ENCODE results near the gene ZNF488.

GRCh38 chr10:47339759-47340607 is 44.1 kb downstream of the ZNF488 start:
- TF ChIP-seq POLR2AphosphoS5 (IDR thresholded peaks at IDR 0.05; ENCODE audit: low read depth, low read length), result no peak
- no peak for TF ChIP-seq SIN3A (IDR thresholded peaks at IDR 0.05; ENCODE audit: borderline replicate concordance, insufficient read depth, low read length)
- TF ChIP-seq, protein P1, sequence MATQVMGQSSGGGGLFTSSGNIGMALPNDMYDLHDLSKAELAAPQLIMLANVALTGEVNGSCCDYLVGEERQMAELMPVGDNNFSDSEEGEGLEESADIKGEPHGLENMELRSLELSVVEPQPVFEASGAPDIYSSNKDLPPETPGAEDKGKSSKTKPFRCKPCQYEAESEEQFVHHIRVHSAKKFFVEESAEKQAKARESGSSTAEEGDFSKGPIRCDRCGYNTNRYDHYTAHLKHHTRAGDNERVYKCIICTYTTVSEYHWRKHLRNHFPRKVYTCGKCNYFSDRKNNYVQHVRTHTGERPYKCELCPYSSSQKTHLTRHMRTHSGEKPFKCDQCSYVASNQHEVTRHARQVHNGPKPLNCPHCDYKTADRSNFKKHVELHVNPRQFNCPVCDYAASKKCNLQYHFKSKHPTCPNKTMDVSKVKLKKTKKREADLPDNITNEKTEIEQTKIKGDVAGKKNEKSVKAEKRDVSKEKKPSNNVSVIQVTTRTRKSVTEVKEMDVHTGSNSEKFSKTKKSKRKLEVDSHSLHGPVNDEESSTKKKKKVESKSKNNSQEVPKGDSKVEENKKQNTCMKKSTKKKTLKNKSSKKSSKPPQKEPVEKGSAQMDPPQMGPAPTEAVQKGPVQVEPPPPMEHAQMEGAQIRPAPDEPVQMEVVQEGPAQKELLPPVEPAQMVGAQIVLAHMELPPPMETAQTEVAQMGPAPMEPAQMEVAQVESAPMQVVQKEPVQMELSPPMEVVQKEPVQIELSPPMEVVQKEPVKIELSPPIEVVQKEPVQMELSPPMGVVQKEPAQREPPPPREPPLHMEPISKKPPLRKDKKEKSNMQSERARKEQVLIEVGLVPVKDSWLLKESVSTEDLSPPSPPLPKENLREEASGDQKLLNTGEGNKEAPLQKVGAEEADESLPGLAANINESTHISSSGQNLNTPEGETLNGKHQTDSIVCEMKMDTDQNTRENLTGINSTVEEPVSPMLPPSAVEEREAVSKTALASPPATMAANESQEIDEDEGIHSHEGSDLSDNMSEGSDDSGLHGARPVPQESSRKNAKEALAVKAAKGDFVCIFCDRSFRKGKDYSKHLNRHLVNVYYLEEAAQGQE (IDR thresholded peaks at IDR 0.05; ENCODE audit: insufficient read depth in 1 of 2, low read depth in 2 of 2, low read length in 2 of 2), result no peak
- no peak for TF ChIP-seq FOXP2 (optimal IDR thresholded peaks at IDR 0.05; ENCODE audit: borderline replicate concordance, extremely low read depth, extremely low read length, insufficient read depth)
